Measurements from ENCODE around the gene RAB10. TPM values are rescaled to one million over a fixed set of nuclear protein-coding genes. Genes with fewer than 3 reads are reported as not detected.
A peak's percentile ranks its signal among the peaks of the same experiment; 100 is the strongest.

The RAB10 gene
- total RNA-seq, 1 donor from 2014 or later: 192 TPM

- FAIRE-seq: no peak
- Histone ChIP-seq H3K9me3 (ENCODE audit: insufficient read depth, low read depth, low read length) (no peaks in the 10 kb centered on the region), H3K27ac (ENCODE audit: low read depth, low read length) (no peak overlapping the region), H3K4me1 (ENCODE audit: insufficient read depth, low read length) (peaks cover 13% of the 10 kb centered on the region), H4K20me1 (ENCODE audit: insufficient read depth, low read length) (peaks cover 97% of the 10 kb centered on the region), H3K27me3 (ENCODE audit: insufficient read depth, low read length) (no peaks in the 10 kb centered on the region), H3K36me3 (ENCODE audit: insufficient read depth, low read length) (no peaks in the 10 kb centered on the region), H3K4me2 (ENCODE audit: low read length) (no peak overlapping the region), H3K79me2 (ENCODE audit: insufficient read depth, low read length) (peaks cover 96% of the 10 kb centered on the region), H3K4me3 (ENCODE audit: insufficient read depth, low read depth, low read length) (no peak overlapping the region), H2AFZ (ENCODE audit: low read depth, low read length) (no peak overlapping the region), H3K9ac (ENCODE audit: low read length) (no peak overlapping the region)
- TF ChIP-seq, protein P1, sequence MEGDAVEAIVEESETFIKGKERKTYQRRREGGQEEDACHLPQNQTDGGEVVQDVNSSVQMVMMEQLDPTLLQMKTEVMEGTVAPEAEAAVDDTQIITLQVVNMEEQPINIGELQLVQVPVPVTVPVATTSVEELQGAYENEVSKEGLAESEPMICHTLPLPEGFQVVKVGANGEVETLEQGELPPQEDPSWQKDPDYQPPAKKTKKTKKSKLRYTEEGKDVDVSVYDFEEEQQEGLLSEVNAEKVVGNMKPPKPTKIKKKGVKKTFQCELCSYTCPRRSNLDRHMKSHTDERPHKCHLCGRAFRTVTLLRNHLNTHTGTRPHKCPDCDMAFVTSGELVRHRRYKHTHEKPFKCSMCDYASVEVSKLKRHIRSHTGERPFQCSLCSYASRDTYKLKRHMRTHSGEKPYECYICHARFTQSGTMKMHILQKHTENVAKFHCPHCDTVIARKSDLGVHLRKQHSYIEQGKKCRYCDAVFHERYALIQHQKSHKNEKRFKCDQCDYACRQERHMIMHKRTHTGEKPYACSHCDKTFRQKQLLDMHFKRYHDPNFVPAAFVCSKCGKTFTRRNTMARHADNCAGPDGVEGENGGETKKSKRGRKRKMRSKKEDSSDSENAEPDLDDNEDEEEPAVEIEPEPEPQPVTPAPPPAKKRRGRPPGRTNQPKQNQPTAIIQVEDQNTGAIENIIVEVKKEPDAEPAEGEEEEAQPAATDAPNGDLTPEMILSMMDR (IDR thresholded peaks at IDR 0.05; ENCODE audit: insufficient read depth, low read depth, low read length): no peak
- no peak for TF ChIP-seq EZH2 (IDR thresholded peaks at IDR 0.05; ENCODE audit: insufficient read depth, low read length)
- peaks cover 7% of the 10 kb centered on the region for H3K4me1 Mint-ChIP-seq (ENCODE audit: low read depth, unreplicated experiment)
- H3K27me3 Mint-ChIP-seq (ENCODE audit: low read depth, unreplicated experiment): no peaks in the 10 kb centered on the region
- no peak overlapping the region for H3K4me3 Mint-ChIP-seq (ENCODE audit: unreplicated experiment)
- DNase-seq (ENCODE audit: low read depth): peak; percentile 61
- no peaks in the 10 kb centered on the region for H3K9me3 Mint-ChIP-seq (ENCODE audit: unreplicated experiment)
- H3K27ac Mint-ChIP-seq (ENCODE audit: unreplicated experiment): no peak overlapping the region
- peaks cover 5% of the 10 kb centered on the region for H3K36me3 Mint-ChIP-seq (ENCODE audit: low read depth, unreplicated experiment)
Measured at GRCh38 chr2:26049641-26050040, 15.8 kb downstream of the RAB10 start.

- Mint-ChIP-seq H3K9me3 (ENCODE audit: unreplicated experiment) (no peaks in the 10 kb centered on the region), H3K27me3 (ENCODE audit: low read depth, unreplicated experiment) (no peaks in the 10 kb centered on the region), H3K36me3 (ENCODE audit: low read depth, unreplicated experiment) (peaks cover 7% of the 10 kb centered on the region), H3K4me3 (ENCODE audit: unreplicated experiment) (no peak overlapping the region), H3K27ac (ENCODE audit: unreplicated experiment) (no peak overlapping the region), H3K4me1 (ENCODE audit: low read depth, unreplicated experiment) (peaks cover 11% of the 10 kb centered on the region)
- peaks cover 13% of the 10 kb centered on the region for H3K4me1 ChIP-seq (ENCODE audit: insufficient read depth, low read length)
- no peak overlapping the region for H3K9ac ChIP-seq (ENCODE audit: low read length)
- H3K36me3 ChIP-seq (ENCODE audit: insufficient read depth, low read length): no peaks in the 10 kb centered on the region
- H3K4me2 ChIP-seq (ENCODE audit: low read length): no peak overlapping the region
- H3K9me3 ChIP-seq (ENCODE audit: insufficient read depth, low read depth, low read length): no peaks in the 10 kb centered on the region
- no peak overlapping the region for H3K4me3 ChIP-seq (ENCODE audit: insufficient read depth, low read depth, low read length)
- FAIRE-seq: no peak
- no peak for TF ChIP-seq EZH2 (IDR thresholded peaks at IDR 0.05; ENCODE audit: insufficient read depth, low read length)
- H2AFZ ChIP-seq (ENCODE audit: low read depth, low read length): no peak overlapping the region
- H3K27ac ChIP-seq (ENCODE audit: low read depth, low read length): no peak overlapping the region
- DNase-seq (ENCODE audit: low read depth): no peak
- no peaks in the 10 kb centered on the region for H3K27me3 ChIP-seq (ENCODE audit: insufficient read depth, low read length)
- peaks cover 98% of the 10 kb centered on the region for H3K79me2 ChIP-seq (ENCODE audit: insufficient read depth, low read length)
- peaks cover 98% of the 10 kb centered on the region for H4K20me1 ChIP-seq (ENCODE audit: insufficient read depth, low read length)
Measured at GRCh38 chr2:26052740-26053139, 18.9 kb downstream of the RAB10 start.

DNA sequence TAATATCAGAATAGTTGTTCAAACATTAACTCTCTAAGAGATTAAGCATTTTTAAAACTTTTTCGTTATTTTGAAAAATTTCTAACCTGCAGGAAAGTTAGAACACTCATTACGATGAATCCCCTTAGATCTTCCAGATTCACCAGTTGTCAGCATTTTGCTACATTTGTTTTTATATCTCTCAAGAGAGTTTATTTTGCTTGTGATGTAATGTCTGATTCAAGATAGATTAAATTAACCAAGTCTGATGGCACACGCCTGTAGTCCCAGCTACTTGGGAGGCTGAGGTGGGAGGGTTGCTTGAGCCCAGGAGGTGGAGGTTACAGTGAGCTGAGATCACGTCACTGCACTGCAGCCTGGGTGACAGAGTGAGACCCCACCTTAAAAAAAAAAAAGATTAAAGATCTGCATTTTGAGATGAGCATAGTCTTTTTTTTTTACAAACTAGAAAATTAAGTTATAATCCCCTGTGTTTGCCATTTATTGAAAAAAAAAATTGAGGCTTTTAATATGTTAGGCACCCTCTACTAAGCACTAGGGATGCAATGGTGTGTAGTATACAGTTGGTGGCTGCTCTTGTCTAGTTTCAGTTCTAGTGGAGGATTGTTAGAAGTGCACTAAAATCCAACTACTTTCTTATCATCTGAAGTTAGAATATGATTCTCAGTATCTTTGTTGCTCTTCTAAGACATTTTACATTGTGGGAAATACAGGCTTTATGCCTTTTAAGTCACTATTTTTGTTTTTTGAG, 20.9 kb downstream of the RAB10 start:
- Mint-ChIP-seq H3K27me3 (ENCODE audit: low read depth, unreplicated experiment) (no peaks in the 10 kb centered on the region), H3K4me1 (ENCODE audit: low read depth, unreplicated experiment) (peaks cover 25% of the 10 kb centered on the region), H3K36me3 (ENCODE audit: low read depth, unreplicated experiment) (peaks cover 7% of the 10 kb centered on the region), H3K27ac (ENCODE audit: unreplicated experiment) (no peak overlapping the region), H3K9me3 (ENCODE audit: unreplicated experiment) (no peaks in the 10 kb centered on the region), H3K4me3 (ENCODE audit: unreplicated experiment) (no peak overlapping the region)
- no peak overlapping the region for H3K4me3 ChIP-seq (ENCODE audit: insufficient read depth, low read depth, low read length)
- no peak overlapping the region for H2AFZ ChIP-seq (ENCODE audit: low read depth, low read length)
- peaks cover 4% of the 10 kb centered on the region for H3K4me1 ChIP-seq (ENCODE audit: insufficient read depth, low read length)
- H3K36me3 ChIP-seq (ENCODE audit: insufficient read depth, low read length): no peaks in the 10 kb centered on the region
- FAIRE-seq (no peak), DNase-seq (ENCODE audit: low read depth) (peak; percentile 28)
- H3K79me2 ChIP-seq (ENCODE audit: insufficient read depth, low read length): peaks cover 98% of the 10 kb centered on the region
- H4K20me1 ChIP-seq (ENCODE audit: insufficient read depth, low read length): peaks cover 98% of the 10 kb centered on the region
- H3K9ac ChIP-seq (ENCODE audit: low read length): no peak overlapping the region
- TF ChIP-seq EZH2 (IDR thresholded peaks at IDR 0.05; ENCODE audit: insufficient read depth, low read length): no peak
- TF ChIP-seq, protein P1 (IDR thresholded peaks at IDR 0.05; ENCODE audit: insufficient read depth, low read depth, low read length): no peak
- no peaks in the 10 kb centered on the region for H3K27me3 ChIP-seq (ENCODE audit: insufficient read depth, low read length)
- peak overlapping the region; percentile 15 for H3K4me2 ChIP-seq (ENCODE audit: low read length)
- no peaks in the 10 kb centered on the region for H3K9me3 ChIP-seq (ENCODE audit: insufficient read depth, low read depth, low read length)
- H3K27ac ChIP-seq (ENCODE audit: low read depth, low read length): no peak overlapping the region

Measured in astrocyte (in vitro differentiated cells and primary cell).